Stimulated activated CD8-positive, alpha-beta memory T cell treated with anti-CD3 and anti-CD28 coated beads, Interleukin-15, amount 100 ng/mL, for 4 hours (primary cell): ENCODE measurements around the gene WDR43.

ENCODE experiments used
- DNase-seq, 2 donors: peaks; one replicate each; pipeline ENCODE4 v3.0.0-alpha.2; 2020; ENCODE audit warnings: low read depth in 2 of 2

WDR43 gene

DNA sequence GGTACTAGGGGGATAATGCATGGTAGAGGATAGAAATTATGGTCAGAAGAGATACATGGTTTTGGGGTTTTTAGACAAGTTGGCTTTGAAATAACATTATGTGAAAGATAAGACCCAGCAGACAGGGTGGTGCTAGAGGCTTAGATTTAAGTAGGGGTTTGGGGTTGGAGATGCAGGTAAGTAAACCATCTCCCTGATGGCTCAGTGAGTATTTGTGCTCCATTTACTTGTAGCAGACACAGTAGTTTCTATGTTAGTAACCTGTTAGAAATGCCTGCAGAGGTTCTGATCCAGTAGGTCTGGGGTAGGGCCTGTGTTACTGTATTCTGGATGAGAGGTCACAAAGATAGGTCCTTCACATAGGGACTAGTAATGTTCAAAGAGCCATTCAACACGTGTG, 13.7 kb downstream of the WDR43 start:
- no peak for DNase-seq

DNA sequence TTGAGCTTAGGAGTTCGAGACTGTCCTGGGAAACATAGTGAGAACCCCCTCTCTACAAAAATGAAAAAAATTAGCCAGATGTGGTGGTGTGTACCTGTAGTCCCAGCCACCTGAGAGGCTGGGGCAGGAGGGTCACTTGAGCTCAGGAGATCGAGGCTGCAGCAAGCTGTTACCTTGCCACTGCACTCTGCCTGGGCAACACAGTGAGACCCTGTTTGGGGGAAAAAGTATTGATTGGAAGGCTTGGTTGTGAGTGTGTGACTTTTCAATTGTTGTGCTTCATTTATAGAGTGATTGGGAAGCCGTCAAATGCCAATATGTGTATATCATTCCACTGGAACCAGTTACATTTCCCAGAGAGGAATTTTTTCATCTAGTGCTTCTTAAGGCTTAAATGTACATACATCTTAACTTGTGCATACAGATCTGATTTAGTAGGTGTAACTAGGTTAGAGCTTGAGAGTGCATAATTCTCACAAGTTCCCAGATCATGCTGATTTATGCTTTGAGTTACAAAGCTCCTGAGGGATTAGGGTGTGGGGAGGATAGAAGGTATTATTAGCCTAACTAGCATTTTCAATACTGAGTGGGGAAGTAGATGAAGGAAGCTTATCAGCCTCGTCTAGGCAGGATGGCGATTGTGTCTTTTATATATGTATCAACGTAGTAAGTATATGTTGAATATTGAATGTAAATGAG, 15.3 kb downstream of the WDR43 start:
- no peak for DNase-seq

DNA sequence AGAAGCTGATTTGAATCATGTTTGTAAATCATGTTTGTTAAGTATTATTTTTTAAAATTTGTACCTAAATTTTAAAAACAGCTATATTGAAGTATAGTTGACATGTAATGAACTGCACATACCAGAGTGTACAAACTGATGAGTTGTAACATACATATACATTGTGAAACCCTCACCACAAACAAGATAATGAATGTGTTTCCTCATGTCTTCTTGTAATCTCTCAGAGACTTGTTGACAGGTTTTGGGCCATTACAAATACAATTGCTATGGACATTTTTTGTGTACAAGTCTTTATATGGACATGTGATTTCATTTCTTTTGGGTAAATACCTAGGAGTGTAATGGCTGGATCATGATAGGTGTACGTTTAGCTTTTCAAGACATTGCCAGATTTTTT, 21.5 kb downstream of the WDR43 start:
- no peak for DNase-seq

DNA sequence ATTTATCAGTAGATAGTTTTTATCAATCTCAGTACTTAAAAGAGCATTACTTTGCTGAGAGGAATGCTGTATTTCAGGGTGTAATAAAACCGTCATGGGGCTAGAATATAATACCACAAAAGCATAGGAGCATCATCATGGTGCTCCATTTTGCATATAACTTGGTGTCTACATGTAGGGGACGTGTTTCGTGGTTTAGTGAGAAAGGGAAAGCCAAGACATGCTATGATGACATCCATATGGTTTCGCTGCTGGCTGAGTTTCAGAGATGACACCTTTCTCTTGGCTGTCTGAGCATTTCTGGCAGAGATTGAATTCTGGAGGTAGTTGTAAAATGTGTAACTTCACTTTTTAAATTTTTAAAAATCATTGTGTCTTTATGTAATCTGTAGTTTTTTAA, 32.4 kb downstream of the WDR43 start:
- DNase-seq: no peak

DNA sequence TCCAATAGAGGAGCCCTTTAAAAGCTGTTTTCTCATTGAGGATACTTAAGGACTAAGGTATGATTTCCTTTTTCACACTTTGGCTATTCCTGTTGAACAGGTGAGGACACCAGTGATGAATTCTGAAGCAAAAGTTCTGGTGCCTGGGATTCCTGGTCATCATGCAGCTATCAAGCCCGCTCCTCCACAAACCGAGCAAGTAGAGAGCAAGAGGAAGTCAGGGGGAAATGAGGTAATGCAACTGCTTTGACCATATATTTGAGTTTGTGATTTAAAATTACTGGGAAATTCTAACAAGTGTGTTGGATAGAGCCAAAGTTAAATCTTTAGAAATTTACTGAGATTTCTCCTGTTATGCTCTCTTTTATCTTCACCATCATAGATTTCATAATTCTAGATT, 33.0 kb downstream of the WDR43 start:
- DNase-seq: no peak

DNA sequence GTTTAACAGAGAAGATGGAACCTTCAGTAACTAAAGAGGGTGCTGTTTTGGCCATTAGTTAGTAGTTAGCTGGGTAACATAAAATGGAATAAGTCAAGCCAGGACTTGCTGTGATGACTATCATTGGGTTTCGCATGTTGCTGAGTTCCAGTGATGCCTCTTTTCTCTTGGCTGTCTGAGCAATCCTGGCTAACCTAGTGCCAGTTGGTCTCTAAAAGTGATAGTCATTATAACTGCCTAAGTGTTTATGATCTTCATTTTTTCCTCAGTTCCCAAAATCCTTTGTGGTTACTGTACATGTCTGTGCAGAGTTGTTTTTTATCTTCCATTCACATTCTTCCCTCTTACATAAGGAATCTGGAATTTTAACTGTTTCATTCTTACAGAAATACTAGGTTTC, 33.4 kb downstream of the WDR43 start:
- DNase-seq: no peak

DNA sequence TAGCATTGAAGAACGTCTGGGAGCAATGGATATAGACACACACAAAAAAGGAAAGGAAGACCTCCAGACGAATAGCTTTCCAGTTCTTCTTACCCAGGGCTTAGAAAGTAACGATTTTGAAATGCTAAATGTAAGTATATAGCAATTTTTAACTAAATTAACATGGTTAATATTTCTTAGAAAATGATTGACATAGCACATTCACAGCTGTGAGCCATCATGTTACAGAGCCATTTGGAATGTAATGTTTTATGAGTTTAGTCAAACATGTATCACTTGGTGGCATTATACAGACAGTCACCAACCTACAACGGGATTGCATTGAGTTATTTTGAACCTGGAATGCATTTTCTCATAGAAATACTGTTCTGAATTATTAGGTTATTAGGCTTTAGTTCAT, 35.1 kb downstream of the WDR43 start:
- DNase-seq: no peak

DNA sequence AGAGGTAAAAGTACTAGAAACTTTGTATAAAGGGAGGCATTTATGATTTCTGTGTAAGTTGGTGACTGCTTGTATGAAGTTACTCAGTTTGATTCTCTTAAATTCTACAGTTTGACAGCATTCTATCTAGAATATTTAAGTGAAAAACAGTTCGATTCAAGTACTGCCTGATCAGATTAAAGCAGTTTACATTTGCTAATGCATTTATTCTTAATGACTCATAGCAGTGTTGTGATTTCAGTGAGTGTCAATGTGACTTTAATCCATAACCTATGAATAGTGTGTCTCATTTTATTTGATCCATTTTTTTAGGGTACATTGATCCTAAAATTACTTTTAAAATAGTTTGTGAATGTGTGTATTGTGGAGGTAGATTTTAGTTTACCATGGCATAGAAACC, 35.7 kb downstream of the WDR43 start:
- DNase-seq: no peak

DNA sequence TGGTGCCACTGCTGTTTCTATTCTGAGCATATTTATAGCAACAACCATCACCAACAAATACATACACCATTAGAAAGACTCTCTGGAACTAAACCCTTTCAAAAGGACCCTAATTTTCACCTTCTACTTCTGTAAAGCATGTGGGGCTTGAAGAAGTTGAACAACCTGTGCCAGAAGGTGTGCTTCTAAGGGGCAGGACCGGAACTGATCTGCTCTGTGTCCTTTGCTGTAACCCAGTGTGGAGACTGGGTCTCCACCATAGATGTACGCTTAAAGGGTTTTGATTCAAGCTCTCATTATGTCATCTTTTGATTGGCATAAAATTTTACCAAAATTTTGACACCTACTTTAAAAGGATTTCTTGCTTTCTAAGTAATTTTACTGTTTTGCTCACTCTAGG, 40.3 kb downstream of the WDR43 start:
- DNase-seq: no peak

DNA sequence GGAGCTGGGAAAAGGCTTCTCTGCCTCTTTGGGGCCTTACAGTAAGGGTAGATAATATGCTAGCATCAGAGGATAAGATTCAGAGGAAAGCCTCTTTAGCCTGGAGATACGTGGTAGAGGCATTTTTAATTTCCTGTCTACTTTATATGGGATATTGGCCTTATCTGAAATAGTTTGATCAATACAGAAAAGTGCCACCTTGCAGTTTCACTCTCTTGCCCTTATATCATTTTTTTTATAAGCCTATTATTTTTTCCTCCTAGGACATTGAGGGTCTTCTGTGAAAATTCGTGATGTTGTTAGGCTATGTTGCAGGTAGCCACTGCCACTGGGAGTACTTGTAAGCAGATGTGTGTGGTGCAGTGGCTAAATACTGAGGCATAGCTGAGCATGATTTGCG, 46.5 kb downstream of the WDR43 start:
- DNase-seq: no peak

DNA sequence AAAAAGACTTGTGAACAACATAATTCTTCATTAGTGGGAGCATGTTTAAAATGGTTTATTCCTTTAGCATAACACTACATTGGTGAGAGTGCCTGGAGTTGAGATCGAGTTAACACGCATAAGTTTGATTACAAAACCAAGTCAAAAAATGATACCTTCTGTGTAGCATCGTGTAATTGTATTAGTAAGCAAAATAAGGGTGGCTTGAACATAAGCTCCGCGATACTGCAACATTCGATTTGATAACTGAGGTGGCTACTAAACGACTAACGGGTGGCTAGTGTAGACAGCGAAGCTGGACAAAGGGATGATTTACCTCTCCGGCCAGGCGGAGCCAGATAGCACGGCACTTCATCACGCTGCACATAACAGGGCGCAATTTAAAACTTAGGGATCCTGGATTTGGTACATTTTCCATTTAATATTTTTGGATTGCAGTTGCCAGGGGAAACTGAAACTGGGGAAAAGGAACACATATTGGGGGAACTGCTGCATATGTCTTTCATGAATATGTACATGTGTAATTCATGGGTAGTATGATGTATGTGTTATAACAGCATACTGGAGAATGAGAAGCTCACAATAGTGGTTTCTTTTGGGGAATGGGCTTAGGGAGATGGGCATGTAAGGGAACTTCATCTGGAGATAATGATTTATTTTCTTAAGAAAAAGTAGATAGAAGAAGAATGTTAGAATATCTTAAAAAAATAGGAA, 50.2 kb downstream of the WDR43 start:
- DNase-seq: no peak

DNA sequence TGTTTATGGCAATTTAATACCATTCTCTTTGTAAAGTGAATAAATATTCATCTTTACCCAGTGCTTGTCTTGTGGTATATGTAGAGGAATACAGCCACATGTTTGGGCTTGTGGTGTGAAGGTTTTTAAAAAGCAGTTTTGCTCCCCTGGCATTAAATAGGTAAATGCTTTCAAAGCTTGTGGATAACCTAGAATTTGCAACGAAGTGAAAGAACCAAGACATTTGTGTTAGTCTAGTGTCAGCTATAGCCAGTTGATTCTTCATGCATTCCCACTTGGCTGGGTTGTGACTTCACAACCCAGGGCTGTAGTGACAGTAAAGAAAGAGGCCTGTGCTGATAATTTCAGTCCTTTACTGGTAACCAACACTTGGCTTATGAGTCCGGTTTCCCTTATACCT, 53.7 kb downstream of the WDR43 start:
- DNase-seq: no peak

DNA sequence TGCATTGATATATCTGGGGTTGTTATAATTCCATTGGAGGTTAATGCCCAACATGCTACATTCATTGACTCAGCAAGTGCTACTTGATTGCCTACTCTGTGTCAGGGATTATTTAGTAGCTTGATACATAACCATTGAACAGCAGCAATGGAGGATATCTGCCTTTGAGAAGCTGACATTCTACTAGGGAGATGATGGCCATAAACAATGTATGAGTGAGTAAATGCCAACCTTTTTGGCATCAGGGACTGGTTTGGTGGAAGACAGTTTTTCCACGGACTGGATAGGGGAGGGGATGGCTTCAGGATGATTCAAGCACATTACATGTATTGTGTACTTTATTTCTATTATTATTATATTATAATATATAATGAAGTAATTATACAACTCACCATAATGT, 54.7 kb downstream of the WDR43 start:
- DNase-seq: no peak

DNA sequence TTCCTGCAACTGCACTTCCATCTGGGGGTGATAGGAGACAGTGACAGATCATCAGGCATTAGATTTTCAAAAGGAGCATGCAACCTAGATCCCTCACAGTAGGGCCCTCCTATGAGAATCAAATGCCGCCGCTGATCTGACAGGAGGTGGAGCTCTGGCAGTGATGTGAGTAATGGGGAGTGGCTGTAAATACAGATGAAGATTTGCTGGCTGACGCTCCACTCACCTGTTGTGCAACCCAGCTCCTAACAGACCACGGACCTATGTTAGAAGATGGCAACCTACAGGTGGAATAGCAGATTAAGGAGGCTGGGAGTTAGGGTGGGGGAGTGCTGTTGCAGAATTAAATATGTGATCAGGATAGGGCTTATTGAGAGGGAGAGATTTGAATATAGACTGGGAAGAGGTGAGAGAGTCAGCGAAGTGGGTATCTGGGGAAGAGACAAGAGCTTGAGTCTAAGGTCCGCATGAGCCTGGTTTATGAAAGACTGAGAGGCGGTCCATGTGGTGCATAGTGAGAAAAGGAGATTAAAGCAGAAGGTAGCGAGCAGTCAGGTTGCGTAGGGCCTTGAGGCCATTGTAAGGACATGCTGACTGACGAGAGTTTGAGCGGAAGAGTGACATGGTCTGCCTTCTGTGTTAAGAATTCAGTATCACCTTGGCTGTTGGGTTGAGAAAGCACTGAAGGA, 55.3 kb downstream of the WDR43 start:
- DNase-seq: no peak

DNA sequence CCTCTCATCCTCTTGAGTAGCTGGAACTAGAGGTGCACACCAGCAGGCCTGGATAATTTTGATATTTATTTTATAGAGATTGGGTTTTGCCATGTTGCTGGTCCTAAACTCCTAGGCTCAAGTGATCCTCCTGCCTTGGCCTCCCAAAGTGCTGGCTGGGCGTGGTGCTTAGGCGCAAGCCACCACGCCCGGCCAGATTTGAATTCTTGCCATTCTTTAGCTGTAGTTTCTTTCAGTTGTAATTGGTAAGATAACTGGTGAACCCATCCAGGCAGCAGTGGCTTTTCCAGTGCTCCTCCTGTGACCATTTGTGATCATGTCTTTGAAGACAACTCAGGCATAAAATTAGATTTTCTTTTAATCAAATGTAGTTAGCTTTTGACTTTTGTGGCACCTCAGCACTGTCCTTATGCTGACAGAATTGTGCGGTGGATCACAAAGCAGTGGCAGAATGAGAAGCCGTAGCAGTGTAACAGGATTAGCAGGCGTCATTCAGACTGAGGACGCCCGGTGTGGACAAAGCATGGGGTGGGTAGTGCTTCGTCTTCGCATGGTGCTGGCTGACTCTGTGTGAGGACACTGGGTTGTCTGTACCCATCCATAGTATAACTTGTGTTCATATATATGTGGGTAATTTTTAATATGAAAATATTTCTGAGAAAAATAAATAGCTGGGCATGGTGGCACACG, 56.6 kb downstream of the WDR43 start:
- no peak for DNase-seq

DNA sequence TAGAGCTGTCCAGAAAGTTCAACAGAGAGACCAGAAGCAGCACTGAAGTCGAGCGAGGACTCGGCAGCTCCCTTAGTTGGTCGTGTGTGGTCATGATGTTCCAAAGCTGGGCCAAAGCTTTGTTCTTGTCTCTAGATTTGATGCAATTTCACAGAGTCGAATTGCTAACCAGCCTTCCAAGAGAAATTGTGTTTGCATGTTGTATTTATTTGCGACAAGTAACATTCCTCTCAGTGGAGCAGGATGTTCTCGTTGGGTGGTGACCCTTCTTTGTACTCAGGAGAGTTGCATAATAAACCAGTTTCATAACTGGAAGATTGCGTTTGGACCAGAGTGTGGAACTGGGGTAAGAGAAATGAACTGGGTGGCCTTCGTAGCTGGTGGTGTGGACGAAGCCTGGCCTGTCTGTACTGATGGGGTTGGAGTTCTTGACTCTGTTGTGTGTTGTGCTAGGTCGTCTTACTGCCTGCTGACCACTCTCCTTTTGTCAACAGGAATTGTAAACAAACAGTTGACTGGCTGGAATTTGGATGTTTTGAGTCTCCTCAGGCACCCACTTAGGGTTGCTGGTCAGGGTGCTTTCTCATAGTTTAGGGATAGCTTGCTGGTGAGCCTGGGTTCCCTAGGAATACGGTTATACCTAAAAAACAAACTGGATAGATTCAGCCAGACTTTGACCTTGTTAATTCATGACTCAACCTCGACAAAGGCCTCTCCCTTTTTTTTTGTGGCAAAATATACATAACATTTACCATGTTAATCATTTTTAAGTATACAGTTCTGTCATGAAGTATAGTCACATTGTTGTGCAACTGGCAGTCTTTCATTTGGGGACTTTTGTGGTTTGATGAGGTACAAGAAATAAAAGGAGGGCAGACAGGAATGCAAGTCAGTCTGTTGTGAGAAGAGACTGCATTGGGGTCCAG, 57.7 kb downstream of the WDR43 start:
- no peak for DNase-seq

DNA sequence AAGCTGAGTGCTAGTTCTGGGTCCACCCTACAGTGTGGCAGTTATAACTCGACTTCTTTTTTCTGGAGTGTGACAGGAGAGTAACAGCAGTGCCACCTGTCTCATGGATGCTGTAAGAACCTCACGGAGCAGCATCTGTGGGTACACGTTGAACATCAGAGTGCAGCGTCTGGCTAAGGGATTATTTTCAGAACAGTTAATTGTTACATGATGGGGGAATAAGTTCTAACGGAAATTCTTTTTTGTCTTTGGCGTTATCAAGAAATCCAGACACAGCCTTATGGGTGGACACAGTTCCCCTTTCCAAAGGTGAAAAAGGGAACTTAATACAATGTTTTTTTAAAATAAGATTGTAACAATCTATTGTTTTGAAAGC, 58.4 kb downstream of the WDR43 start:
- no peak for DNase-seq

DNA sequence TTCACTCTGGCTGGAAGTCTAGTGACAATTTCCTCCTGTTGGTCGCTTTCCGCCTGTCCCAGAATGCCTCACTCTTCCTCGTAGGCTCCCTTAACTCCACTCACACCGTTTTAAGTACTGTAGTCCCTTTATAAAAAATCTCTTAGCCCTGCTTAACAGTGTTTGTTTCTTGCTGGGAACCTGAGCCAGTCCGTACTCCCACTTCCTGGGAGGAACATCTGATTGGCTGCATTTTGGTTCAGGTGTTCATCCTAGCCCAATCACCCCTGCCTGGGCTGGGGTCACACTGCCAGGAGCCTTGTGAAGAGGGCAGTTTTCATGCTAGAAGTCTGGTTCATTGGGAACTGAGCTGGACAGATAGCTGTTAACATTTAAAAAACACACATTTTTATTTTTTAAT, 61.0 kb downstream of the WDR43 start:
- DNase-seq: no peak

DNA sequence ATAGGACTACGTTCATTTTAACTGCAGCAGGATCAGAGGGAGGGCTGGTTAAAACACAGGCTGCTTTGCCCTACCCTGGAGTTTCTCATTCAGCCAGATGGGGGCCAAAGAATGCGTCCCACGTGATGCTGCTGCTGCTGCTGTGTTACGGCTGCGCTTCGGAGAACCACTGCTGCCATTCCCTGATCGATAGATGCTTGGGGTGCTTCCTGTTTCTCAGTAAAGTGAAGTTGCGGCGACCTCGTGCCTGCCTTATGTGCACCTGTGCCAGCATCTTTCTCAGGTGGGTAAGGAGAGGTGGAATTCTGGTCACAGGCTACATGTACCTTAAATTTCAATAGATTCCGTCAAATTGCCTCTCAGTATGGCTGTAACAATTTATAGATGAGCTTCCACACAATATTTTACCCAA, 62.0 kb downstream of the WDR43 start:
- no peak for DNase-seq

DNA sequence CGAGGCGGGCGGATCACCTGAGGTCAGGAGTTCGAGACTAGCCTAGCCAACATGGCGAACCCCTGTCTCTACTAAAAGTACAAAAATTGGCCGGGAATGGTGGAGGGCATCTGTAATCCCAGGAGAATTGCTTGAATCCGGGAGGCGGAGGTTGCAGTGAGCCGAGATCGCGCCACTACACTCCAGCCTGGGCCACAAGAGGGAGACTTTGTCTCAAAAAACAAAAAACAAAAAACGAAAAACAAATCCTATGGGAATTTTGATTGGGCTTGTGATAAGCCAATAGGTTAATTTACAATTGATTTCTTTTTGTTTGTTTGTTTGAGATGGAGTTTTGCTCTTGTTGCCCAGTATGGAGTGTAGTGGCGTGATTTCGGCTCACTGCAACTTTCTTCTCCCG, 62.4 kb downstream of the WDR43 start:
- DNase-seq: no peak

DNA sequence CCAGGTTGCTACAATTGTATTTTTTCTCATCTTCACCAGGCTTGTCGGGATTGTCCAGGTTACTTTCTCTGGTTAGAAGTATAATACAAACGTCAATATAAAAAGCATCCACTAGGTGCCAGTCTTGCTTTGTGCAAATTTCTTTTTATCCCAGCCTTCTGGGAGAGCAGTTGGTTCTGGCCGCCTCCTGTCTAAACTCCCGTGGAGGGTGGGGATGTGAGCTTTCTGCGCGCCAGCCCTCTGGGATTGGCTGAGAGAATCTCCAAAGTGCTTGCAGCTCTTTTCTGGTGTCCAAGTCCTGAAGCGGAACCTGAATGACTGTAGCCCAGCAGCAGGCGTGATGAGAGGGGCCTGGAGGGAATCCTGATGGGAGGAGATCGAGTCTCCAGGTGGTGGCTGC, 64.2 kb downstream of the WDR43 start:
- DNase-seq: no peak

DNA sequence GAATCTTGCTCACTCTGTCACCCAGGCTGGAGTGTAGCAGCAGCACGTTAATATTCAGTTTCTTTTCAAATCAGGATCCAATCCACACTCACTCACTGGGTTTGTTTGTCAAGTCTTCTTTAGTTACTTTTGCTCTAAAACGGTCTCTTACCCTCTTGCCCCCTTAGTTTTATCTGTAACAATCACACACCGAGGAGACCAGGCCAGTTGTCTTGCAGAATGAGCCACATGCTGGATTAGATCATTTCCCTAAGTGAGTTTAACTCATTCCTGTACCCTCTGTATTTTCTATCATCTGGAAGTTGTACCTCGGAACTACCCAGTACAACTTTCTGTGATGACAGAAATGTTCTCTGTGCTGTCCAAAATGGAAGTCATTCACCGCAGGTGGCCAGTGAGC, 65.9 kb downstream of the WDR43 start:
- DNase-seq: no peak
